ENCODE results near the gene NEB.
"Not testable (repeated sequence)": the region's sequence is repeated elsewhere in the genome, so short reads cannot be mapped to it uniquely, and the experiment has no call there.

The NEB gene

GRCh38 chr2:151646512-151646911 is 87.8 kb downstream of the NEB start:
- not testable (repeated sequence) for DNase-seq (ENCODE audit: low spot score)

- DNase-seq (ENCODE audit: low spot score), result no peak
These were observed 89.7 kb downstream of the NEB start for GRCh38 chr2:151644580-151644979.

GRCh38 chr2:151641895-151642294 is 92.4 kb downstream of the NEB start:
- DNase-seq (ENCODE audit: low spot score), result not testable (repeated sequence)

DNA sequence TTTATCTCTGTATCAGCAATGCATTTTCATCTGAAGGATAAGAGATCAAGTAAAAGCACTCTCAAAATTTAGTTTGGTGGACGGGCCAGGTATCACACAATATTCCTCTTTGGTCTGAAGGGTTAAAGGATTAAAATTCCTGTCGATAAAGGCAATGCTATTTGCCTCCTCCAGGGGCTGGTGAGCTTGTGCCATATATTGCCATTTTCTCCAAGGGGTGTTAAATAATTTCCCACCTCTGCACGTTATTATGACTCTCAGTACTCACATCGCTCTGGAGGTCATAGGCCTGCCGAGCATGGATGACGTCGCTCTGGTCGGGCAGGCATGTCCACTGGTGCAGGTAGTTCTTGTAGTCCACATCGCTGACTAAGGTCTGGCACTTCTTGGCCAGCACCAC is 94.2 kb downstream of the NEB start:
- no peak for DNase-seq (ENCODE audit: low spot score)

- DNase-seq (ENCODE audit: low spot score), result no peak
These were observed 95.3 kb downstream of the NEB start for GRCh38 chr2:151638990-151639389.

- DNase-seq (ENCODE audit: low spot score), result peak; percentile 53
These were observed 95.9 kb downstream of the NEB start for GRCh38 chr2:151638191-151638933.

GRCh38 chr2:151637271-151637781 is 97.0 kb downstream of the NEB start:
- no peak for DNase-seq (ENCODE audit: low spot score)

DNA sequence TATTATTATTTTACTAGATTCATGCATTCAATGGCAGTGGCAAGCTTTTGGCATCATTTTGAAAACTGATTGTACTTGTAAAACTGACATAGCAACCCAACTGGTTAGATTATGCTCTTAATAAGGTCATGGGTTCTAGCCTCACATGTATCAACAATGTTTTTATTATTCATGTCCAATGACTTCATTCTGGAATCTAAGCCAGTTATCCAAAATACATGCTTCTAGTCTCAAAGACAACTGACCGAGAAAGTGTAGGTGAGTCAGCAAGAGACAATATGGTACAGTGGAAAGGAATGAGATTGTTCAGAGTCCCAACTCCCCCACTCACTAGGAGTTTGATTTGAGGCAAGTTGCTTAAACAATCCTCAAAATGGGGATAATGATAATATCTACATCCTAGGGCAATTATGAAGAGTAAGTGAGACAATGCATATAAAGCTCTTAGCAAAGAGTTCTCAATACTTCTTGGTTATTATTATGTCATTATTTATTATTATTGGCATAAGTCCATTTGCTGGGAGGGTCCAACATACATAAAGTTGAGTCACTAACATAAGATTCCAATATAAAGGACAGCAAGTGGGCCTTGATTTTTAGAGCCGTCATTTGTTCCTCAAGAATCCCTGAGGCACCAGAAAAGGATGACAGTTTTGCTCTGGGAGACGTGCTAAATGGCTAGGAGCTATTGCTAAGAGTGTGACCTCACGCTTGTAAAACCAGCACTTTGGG is 99.4 kb downstream of the NEB start:
- peak; percentile 42 for DNase-seq (ENCODE audit: low spot score)

DNA sequence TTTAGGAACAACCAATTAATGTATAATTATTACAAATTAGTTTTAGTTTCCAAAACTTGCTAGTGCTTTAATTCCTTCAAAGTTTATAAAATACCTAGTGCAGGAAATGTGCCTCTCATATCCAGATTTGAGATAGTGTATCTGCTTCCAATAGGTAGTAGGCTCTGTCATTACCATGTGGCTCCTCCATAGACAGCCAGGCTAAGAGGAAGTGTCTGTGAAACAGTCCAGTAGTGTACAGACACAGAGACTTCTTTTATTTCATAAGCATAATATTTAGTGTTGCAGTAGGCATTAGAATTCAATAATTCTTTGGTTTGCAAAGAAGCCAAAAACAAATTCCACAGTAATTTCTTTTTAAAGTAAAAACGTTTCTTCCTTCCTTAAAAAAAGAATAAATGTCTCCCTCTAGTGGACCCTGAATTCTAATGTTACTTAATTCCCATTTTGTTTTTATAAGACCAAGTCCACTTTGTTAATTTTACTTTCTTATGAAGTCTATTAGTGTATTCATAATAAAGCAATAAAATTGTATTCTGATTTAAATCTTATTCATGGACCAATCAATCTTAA is 101.2 kb downstream of the NEB start:
- peak; percentile 33 for DNase-seq (ENCODE audit: low spot score)

DNA sequence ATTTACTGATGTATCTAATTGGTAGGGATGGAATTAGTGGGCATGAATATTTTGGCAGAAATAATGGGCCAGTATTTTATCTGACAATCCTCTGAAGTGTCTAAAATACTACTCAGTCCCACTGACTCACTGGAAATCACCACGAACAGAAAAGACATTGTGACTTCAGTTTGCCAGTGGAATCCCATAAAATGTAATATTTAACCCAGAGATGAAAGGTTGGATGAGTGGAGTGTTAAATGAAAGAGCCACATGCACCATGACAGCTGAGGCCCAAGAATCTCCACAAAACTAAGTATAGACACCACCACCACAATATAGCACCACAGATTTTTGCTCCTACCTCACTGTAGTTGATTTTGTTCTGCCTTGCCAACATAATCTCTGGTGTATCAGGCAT is 103.9 kb downstream of the NEB start:
- DNase-seq (ENCODE audit: low spot score), result peak; percentile 82

- DNase-seq (ENCODE audit: low spot score), result peak; percentile 77
These were observed 106.9 kb downstream of the NEB start for GRCh38 chr2:151627353-151627752.

- no peak for DNase-seq (ENCODE audit: low spot score)
These were observed 110.0 kb downstream of the NEB start for GRCh38 chr2:151624271-151624670.

DNA sequence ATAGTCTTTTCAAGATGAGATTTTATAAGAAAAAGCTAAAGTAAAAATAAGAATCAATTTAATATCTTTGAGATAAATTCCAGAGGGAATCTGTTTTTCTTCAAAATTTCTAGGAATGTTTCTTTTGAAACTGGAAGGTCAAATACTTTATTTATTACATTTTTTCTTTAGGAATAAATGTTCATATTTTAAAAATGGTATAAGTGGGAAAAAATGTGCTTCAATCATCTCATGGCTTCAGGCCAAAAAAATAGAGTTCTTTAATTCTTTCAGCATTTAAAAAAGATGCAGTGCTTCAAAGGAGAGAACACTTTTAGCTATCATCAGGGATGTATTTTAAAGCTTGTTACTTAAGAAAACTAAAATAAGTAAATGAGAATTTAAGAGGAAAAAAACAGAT is 110.6 kb downstream of the NEB start:
- DNase-seq (ENCODE audit: low spot score), result no peak

DNA sequence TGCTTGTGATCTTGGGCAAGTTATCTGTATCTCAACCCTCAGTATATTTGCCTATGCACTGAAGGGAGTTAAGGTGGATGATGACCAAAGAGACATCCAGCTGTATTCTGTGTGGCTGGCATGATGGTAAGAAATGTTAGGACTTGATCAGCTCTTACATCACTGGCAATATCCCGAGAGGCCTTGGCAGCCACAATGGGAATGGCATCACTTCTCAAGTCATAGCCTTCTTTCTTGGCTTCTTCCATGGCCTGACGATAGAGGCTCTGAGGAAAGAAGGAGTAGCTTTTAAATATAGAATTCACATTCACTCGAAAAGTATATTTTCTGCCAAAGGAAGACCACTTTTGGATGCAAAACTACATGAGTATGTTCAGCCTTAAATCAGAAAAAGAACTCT is 113.5 kb downstream of the NEB start:
- DNase-seq (ENCODE audit: low spot score), result no peak

DNA sequence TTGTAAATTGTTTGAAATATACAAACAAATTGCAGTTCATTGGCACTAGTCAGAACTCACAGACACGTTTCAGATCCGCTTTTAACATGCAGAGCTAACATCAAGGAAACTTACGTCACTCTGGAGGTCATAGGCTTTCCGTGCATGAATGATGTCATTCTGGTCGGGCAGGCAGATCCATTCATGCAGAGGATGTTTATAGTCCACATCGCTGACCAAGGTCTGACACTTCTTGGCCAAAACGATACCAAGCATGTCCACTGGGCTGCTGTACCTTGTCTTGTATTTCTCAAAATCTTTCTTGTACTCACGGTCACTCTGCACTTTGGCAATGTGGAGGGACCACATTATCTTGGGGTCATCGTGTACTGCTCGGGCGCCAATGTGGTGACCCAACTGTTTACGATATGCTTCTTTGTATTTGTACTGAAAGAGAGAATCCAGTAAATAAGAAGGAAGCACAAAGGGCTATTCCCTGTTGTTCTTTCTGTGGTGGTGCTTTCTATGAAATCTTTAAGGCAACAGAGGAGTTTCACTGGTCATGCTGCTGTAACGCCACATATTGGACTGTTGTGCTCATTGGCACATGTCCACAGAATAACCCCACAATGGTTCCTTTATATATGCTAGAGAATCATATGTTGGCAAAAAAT is 114.8 kb downstream of the NEB start:
- peak; percentile 84 for DNase-seq (ENCODE audit: low spot score)

GRCh38 chr2:151616760-151617339 is 117.4 kb downstream of the NEB start:
- DNase-seq (ENCODE audit: low spot score), result no peak

DNA sequence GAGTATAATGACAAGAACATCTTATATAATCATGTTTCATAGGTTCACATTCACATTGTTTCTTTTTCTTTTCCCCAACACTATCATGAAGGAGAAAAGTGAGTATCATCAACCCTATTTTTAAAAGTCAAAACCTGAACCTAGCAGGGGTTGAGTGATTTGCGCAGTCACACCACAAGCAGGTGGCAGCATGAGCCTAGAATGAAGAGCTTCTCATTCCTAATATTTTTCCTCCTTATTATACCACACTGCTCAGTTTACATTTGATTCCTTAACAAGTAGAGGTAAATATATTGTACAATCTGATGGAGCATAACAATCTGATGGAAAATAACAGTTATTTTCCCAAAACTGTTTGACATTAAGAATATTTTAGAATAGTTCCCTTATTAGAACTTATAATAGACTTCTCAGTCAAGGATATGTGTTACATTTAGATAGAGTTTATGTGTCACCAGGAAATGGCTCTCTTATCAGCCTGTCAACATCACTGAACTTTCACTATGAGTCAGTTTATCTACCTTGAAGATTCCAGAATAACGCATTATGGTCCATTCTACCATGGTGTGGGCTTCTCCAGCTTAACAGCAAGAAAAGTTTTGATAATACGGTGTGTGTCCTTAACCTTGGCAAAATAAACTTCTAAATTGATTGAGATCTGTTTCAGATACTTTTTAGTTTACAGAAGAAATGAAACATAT is 119.5 kb downstream of the NEB start:
- peak; percentile 26 for DNase-seq (ENCODE audit: low spot score)

- no peak for DNase-seq (ENCODE audit: low spot score)
These were observed 120.1 kb downstream of the NEB start for GRCh38 chr2:151614159-151614558.

- DNase-seq (ENCODE audit: low spot score), result no peak
These were observed 122.9 kb downstream of the NEB start for GRCh38 chr2:151611351-151611750.

GRCh38 chr2:151610310-151610709 is 124.0 kb downstream of the NEB start:
- no peak for DNase-seq (ENCODE audit: low spot score)

DNA sequence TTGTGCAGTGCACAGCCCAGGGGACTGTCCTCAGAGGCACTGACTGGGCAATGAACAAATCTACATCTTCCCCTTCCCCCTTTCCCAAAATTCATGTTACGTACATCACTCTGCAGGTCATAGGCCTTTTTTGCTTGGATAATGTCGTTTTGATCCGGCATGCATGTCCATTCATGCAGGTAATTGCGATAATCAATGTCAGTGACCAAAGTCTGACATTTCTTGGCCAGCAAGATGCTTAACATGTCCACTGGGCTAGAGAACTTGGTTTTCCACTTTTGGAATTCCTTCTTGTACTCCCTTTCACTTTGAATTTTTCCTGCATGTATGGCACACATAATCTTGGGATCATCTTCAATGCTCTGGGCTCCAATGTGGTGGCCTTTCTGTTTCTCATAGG is 124.6 kb downstream of the NEB start:
- DNase-seq (ENCODE audit: low spot score), result no peak
